HG02840 (cell line): ENCODE measurements around the gene SLC36A2.

Experiments used
- ATAC-seq: cut with Tn5 transposase; IDR thresholded peaks from one replicate; pipeline ENCODE4 v1.9.1; 2021; ENCODE audit warnings: mild to moderate bottlenecking, moderate library complexity, moderate number of reproducible peaks; ENCODE audit not compliant: unreplicated experiment, low FRiP score

SLC36A2 gene

DNA sequence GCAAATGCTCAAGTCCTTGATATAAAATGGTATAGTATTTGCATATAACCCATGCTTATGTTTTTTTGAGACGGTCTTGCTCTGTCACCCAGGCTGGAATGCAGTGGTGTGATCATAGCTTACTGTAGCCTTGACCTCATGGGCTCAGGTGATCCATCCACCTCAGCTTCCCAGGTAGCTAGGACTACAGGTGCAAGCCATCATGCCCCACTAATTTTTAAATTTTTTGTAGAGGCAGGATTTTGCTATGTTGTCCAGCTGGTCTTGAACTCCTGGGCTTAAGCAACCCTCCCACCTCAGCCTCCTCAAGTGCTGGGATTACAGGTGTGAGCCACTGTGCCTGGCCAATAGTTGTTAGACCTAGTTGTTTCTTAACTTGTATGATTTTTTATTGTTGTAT, 61.1 kb downstream of the SLC36A2 start:
- no peak for ATAC-seq

- ATAC-seq: no peak
These were observed 61.7 kb downstream of the SLC36A2 start for GRCh38 chr5:151285683-151286082.

DNA sequence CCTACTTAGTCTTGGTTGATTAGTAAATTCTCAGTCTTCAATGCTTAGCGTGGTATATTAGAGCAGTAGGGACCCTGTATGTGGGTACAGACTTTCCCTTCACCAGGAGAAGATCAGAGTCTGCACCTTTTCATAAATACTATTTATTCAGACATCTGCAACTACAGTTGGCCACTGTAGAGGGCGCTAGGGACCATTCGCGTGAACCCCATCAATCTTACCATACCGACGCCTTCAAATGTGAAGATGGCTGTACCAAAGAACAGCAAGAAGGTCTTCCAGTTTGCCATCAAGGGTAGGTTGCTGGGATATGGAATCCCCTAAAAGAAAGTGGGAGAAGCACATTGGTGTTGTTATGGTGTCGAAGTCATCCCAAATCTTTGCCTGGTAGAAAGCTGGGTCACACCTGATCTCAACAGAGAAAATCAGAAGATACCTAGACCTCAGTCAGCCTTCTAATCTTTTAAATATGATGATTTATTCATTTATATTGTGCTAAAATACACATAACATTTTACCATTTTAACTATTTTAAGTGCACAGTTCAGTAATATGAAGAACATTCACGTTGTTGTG, 62.9 kb downstream of the SLC36A2 start:
- ATAC-seq: no peak

DNA sequence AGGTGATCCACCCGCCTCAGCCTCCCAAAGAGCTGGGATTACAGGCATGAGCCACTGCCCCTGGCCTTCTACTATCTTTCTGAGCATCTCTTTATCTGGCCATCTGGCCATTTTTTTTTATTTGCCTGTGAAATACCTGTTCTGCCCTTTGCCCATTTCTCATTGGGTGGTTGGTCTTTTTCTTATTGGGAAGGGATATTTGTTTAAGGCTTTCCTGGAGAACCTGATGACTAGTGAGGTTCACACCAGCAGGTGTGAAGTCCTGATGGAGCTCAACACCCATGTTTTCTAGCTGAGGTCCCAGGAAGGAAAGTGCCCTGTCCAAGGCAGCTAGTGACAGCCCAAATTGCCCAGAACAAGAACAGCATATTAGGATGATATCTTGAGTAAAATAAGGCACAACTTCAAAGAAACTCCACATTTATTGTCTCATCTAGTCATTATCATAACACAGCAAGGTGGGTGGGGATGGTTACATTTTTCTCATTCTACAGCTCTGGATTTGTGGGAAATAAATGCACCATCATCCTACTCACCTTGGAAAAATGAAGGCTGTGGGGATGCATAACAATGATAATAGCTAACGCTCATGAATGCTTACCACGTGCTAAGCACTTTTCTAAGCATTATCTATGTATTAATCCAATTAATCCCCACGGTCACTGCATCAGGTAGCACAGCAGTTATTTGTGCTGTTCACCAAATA, 64.1 kb downstream of the SLC36A2 start:
- ATAC-seq: no peak

DNA sequence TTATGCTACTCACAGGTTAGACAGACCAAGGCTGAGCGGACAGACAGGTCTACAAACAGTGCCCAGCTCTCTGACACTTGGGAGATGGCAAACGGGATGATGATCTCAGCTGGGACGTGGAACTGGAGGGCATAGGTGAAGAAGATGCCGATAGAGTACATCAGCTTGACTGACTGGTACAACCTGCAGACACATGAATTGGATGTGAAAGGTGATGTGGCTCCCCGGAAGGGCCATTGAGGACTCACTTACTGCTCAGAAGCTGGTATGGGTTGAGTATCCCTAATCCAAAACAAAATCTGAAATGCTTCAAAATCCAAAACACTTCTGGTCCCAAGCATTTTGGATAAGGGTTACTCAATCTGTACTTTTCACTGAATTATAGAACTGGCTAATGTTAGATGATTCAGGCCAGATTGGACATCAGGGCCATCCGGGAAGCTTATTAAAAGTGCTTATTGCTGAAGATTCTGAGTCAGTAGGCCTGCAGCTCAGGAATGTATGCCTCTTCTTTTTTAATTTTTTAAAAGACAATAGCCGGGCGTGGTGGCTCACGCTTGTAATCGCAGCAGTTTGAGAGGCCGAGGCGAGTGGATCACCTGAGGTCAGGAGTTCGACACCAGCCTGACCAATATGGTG, 66.2 kb downstream of the SLC36A2 start:
- ATAC-seq: no peak

GRCh38 chr5:151280443-151280842, 66.9 kb downstream of the SLC36A2 start:
- ATAC-seq: no peak

DNA sequence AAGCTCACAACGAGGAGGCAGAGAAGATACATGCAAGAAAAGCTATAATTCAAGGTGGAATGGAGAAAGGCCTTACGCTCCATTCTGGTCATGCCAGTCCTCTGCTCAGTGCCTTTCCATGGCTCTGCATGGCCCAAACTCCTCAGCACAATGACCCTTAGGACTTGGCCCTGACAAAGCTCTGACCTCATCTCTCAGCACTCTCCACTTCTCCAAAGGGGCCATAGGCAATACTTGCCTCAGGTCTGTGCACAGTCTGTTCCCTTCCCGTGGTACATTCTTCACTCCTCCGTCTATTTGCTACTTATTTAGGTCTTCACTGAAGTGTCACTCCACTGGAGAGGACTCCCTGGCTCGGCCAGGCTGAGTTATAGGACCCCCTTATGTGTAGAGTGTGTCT, 68.5 kb downstream of the SLC36A2 start:
- ATAC-seq: no peak

- ATAC-seq: no peak
These were observed 71.6 kb downstream of the SLC36A2 start for GRCh38 chr5:151275803-151276202.

- ATAC-seq: no peak
These were observed 72.7 kb downstream of the SLC36A2 start for GRCh38 chr5:151274666-151275065.

DNA sequence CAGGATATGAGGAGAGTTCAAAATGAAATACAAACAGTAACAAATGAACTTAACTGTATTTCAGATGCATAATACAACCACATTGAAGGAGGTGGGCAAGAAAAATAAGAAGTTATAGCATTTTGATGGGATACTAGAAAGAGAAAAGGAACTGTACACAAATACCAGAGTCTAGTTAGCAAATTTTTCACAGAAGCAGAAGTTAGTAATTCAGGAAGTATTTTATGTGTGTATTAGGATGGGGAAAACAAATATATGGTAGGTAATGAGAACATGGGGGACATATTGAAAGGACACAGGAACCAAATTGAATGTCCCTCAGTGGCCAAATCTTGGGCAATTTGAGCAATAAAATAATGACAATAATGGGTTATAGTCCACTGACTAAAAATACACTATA, 76.0 kb downstream of the SLC36A2 start:
- ATAC-seq: no peak

- peak; percentile 89 for ATAC-seq
These were observed 76.8 kb downstream of the SLC36A2 start for GRCh38 chr5:151270599-151270998.

- ATAC-seq: no peak
These were observed 79.7 kb downstream of the SLC36A2 start for GRCh38 chr5:151267491-151268260.
